ENCODE results near the gene LTB4R.
A peak's percentile ranks its signal among the peaks of the same experiment; 100 is the strongest.
"Not testable (repeated sequence)": the region's sequence is repeated elsewhere in the genome, so short reads cannot be mapped to it uniquely, and the experiment has no call there.

The LTB4R gene

DNA sequence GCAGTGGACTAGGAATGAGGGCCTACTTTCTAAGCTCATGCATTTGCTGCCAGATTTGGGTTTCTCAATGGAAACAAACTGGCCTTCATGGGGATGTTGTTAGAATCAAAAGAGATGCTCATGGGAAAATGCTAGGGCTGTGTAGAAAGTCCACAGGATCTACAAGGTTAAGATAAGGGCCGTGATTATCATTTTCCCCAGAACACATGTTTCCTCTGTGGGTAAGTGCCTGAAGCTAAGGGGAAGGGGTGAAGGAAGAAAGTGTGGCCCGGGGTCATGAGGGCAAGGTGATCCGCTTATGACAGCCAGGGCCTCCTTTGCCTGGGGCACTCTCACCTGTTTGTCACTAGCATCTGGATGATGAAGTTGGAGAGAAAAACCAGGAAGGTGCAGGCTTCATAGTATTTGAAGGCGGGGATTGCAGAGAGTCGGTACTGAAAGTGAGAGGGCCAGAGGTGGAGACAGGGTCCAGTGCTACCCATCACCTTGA is 13.8 kb downstream of the LTB4R start:
- DNase-seq: no peak

DNA sequence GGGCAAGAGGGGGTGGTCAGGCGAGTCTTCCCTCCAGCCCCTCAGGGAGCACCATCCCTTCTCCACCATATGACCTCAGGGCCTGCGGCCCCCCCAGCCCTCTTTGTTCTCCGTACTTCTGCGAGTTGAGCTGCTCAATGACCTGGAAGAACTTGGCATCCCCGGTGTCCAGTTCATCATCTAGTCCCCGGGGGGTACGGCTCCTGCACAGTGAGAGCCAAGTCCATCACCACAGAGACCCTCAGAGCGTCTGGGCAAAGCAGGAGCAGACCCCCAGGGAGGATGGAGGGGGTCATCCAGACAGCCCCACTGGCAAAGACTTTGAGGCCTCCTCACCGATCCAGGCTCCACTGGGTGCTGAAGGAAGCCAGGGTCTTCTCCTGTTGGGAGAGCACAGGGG is 14.7 kb downstream of the LTB4R start:
- DNase-seq: no peak

DNA sequence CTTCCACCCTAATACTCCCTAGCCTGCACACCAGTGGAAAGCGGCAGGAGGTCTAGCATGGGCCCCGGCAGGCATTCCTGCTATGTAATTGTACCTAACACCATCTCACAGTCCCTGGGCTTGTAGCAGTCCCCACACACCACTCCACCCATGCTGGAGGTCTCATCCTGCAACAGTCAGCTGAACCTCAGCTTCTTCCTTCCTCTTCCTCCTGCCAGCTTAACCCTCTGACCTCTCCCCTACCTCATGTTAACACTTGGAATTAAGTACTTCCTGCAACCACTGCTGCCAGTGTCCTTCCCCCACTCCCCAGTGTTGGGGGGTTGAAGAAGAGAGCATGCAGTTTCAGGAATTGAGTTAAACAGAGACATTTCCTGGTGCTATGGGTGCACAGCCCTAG is 16.0 kb downstream of the LTB4R start:
- no peak for DNase-seq

DNA sequence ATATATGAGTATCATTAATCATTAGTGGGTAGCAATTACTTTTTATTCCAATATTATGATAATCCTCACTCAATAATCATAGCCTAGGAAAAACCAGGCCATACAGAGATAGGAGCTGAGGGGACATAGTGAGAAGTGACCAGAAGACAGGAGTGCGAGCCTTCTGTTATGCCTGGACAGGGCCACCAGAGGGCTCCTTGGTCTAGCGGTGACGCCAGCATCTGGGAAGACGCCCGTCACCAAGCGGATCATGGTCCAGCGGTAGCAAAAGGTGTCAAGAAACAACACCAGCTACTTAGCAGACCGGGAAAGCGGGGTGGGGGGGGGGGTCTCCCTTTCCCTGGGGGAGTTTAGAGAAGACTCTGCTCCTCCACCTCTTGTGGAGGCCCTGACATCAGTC is 16.6 kb downstream of the LTB4R start:
- not testable (repeated sequence) for DNase-seq

DNA sequence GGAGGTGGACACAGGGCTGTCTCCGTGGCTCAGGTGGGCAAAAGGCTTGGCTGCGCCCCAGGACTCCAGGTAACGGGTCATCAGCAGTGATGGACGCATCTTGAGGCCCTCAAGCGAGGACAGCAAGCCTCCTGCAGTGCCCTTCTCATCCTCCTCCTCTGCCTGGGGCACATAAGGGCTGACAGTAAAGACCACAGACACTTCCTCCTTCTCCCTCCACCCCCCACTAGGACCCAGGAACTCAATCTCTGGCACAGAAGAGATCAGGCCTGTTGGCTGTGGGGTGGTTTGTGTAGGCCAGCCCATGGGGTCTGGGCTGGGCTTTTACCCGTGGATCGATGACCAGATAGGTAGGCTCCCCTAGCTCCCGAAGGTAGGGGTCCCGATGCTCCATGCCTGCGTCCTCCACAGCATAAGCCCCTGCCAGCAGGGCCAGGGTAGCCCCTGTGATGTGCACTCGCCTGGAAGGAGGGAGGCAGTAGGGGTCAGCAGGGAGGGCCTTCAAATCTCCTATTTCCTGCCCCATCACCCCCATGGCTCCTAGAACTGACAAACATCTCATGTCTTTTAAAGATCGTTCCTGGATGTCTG is 17.9 kb downstream of the LTB4R start:
- no peak for DNase-seq

DNA sequence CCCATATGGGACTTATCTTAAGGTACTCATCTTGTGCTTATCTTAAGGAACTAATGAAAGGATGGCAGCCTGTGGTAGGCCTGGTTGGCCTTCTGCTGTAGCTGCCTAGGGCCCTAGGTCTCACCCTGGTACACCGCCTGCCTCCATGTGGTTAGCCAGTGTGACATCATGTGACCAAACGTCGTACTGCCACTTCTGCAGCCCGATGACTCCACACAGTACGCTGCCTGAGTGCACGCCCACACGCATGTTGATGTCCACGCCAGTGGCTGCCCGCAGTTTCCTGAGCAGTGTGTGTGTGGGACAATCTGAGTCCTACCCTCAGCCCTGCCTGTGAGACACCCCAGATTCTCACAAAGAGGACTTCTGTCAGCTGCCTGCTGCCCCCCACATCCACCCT is 18.4 kb downstream of the LTB4R start:
- DNase-seq: no peak

DNA sequence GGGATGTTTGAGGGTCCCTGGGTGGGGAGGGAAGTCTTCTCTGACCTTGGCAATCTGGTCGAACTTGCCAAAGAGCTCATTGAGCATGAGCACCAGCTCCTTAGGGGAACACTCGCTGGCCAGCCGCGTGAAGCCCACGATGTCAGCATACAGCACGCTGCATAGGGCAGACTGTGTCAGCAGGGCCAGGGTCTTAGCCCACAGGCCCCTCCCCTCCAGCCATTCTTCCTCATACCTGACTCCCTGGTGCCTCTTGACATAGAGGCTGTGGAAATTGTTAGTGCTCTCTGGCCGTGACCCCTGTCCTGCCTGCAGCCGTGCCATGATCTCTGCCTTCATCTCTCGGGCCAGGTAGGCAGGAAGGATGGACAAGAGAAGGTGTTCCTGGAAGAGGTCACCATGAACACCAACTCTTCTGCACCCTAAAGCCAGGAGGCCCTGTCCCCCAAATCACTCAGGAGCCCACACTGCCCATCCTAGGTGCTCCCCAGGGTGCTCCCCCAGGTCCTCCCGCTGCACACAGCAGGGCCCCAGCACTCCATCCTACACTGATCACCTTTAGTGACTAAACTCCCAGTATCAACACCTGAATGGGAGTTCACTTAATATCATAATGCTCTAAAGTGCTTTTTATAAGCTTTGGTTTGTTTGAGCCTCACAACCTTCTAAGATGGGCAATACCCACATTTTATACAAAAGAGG is 19.8 kb downstream of the LTB4R start:
- DNase-seq: no peak

DNA sequence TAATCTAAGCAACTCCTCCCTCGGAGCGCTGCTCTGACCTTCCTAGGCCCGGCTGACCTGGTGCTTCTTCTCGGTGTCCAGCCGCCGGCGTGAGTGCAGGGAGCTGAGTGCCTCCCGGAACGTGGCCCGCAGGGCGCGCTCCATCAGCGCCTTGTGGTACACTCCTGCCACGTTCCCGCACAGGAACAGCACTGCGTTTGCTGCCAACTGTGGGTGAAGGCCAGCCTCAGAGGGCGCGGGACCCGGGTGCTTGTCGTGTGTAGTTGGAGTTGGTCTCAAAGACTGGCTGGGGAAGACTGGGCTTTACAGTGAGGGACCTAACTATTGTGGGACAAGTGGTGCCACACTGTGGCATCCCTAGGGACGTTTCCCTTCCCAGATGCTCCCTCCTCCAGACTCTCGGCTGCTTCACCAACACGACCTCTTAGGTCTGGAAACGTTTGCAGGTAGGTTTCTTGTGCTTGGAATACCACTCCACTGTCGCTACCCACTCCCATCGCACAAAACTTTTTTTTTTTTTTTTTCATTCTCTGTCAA is 20.5 kb downstream of the LTB4R start:
- no peak for DNase-seq

DNA sequence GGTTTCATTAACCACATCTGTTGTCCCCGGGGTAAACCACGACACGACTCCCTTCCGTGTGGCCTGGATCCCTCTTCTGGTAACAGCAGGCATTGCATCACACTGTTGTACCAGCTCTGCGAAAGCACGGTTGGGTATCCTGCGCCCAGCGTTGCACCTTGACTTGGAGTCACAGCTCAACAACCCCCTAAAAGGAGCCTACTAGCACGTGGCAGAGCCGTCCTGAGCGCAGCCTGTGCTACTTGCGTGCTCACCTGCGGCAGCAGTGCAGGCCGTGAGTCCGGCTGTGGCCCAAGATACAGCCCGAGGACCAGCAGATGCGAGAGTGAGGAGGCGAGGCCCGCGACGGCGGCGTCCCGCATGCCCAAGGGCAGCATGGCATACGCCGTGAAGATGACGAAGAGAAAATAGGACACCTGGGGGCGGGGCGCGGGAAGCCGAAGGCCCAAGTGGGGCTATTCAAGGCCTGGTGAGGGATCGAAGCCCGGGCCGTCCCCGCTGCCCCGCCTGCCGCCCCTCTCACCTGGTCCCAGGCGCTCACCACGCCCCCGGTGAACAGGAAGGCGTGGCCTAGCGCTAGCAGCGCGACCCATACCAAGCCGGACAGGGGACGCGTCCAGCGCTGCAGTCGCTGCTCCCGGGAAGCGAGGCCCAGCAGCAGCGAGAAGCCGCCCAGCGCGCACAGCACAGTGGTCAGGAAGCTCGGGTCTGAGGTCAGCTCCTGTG is 21.1 kb downstream of the LTB4R start:
- peak; percentile 38 for DNase-seq

DNA sequence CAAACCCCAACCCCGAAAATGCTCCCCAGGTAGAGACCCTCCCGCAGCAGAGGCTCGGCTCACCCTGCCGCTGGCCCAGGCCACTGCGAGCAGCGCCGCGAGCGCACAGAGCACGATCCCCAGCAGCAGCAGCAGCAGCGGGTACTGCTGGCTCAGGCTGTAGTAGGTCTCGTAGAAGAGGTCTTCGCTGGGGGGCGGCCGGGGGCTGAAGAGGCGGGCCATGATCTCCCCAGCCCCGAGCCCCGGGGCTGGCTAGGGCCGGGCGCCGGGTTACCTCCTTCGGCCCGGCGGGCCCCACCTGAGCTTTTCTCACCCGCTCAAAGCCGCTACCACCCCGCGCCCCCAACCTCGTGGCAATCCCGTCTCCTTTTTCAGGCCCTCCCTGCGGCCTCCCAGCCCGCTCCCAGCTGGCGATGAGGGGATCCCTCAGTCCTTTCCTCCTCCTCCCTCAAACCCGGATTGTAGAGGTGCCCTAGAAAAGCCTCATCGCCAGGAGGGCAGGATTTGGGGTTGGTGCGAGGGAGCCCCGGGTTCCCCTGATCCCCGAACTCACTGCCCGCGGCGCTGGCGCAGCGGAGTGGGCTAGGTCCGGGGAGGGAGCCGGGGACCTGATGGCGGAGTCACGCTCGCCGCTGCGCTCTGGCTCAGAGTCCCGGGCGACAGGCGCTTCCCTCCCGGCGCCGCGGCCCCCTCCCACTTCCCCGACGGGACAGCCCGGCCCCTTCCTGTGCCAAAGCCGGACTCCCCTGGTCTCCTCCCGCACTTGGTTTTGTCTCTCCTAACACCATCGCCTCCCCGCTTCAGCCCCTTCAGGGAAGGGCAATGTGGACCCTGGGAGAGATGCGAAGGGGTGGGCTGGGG is 23.4 kb downstream of the LTB4R start, which contains the start of gene ADCY4:
Gene ADCY4 (minus strand): TSS at position 641 of the 861 bp plus-strand sequence. CDS start 419 bp downstream, at position 222.
- DNase-seq: no peak

DNA sequence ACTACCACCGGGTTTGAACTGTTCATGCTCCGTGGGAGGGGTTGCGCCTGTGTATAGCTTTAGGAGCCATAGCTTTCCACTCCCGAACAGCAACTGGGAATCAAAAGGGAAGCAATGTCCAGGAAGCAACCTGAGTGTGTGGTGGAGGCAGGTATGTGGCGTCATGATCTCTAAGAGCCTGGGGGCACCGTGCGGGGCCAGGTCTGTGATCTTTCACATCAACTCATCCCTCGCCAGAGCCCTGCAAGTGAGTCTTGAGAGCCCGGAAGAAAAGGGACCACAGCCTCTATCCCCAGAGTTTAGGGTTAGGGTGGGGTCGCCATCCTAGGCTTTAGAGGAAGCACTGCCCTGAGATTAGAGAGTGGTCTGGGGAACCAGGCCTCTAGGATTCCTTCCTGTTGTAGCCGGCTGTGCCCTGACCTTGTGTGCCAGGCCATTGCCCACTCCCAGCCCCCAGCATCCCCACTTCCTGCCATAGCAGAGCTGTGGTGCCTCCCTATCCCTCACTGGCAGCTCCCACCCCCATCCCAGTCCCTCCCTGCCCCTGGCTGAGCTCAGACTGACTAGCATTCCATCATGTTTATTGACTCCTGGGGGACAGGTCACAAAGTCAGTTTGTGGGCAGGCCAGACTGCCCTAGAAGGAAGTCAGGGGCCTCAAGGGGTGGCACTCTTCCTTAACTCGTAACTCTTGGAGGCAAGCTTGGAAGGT is 24.3 kb downstream of the LTB4R start:
- no peak for DNase-seq

DNA sequence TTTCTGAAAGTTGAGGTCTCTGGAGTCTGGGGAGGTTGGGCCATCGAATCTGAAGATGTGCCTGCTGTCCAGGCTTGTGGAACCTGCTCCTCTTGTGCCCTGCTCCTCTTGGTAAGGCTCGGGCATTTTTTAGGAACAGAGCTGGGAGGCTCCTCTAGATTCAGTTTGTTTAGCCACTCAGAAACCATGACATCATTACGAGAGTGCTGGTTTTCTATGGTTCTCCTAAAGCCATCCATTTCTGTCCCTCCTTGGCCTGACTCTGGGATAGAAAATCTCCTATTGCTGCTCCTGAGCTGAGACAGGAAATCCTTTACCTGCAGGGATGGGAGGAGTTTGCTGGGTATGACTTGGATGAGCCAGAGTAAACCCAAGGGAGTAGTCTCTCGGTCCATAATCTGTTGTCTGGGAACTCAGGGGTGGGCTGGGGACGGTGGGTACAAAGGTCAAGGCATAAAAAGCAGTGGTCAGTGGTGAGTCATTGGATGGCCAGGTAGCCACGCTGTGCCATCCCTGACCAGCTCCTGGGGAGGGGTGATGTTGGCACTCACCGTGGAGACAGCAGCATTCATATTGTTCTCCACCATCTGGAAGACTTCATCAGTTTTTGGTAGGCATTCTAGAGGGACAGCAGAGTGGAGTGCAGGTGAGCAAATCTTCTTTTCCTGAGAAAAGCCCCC is 26.0 kb downstream of the LTB4R start:
- no peak for DNase-seq

DNA sequence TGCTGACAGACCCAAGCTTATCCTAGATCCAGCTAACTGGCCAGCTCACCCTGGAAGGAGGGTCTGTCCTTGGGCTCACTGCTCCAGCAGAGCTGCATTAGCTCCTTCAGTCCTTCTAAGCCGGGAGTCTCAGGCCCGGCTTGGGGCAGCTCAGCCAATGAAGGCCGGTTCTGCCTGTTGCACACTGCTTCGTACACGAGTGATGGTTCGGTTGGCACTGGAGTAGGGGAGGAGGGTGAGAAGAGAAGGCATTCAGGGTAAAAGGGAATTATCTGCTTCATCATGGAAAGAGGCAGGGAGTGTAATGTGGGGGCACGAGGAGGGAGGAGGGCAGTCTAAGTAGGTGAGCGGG is 26.5 kb downstream of the LTB4R start:
- DNase-seq: no peak

DNA sequence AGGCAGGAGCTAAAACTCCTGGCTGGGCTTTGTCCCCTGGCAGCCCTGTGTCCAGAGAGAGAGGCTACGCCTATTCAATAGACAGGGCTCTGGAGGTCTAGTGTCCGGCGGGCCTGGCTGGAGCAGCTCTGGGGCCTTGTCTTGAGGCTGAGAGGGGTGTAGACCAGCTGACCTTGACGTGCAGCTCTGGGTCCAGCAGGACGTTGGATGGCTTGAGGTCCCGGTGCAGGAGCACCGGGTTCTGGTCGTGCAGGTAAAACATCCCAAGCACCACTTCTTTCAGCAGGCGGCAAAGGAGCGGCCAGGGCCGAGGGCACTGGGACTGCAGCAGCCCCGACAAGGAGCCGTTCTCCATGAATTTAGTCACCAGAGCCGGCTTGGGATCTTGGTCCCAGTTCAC is 27.5 kb downstream of the LTB4R start:
- DNase-seq: no peak

DNA sequence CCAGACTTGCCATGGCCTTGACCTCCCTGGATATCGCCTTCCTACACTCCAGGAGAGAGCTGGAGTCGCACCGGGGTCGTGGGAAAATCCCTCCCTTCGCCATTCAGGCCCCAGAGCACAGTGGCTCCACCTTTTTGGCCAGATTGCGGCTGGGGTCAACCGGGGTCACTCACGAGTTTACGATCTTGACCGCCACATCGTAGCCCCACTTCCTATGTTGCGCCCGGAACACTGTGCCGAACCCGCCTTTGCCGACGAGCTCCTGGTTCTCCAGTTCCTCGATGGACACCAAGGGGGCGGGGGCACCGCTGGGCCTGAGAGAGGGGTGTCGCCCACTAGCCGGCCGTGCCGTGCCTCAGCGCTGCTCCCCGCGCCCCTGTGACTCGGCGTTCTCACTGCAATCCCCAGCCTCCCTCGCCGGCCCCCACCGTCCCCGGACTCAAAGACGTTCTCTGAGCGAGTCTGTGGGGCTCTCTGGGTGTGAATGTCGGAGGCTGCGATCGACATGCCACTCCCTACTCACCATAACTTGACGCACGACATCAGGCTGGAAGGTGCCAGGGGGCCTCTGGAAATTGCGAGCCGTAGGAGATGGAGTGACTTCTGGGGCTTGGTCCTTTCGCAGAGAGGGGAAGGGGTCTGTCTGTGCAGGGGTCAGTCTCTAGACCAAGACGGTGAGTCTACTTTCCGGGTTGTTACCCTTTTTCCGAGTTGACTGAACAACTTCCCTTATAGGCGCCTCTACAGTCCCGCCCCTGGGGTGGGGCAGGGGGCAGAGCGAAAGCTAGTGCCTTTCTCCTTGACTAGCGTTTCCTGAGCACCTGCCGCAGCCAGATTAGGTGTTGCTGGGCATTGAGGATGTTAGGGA is 28.2 kb downstream of the LTB4R start, which contains the start of gene RIPK3:
Gene RIPK3 (minus strand): TSS at position 708 of the 868 bp plus-strand sequence. CDS start 165 bp downstream, at position 543.
- DNase-seq: peak; percentile 68

DNA sequence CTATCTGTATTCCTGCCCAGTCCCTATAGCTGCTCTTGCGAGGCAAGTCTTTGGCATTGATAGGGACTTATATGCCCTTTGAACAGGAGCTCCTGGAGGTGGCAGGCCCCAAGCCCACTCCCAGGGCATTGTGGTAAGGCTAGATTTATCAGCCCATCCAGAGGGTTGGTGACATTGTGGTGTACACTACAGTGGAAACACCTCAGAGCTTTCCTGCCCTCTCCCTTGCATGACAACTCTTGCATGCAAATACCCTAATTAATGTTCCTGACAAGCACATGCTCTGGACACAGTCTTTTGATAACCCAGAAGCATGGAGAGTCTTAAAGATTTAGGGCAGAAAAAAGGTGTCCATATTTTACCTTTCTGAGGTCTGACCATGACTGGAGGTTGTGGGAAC is 29.3 kb downstream of the LTB4R start:
- DNase-seq: no peak

DNA sequence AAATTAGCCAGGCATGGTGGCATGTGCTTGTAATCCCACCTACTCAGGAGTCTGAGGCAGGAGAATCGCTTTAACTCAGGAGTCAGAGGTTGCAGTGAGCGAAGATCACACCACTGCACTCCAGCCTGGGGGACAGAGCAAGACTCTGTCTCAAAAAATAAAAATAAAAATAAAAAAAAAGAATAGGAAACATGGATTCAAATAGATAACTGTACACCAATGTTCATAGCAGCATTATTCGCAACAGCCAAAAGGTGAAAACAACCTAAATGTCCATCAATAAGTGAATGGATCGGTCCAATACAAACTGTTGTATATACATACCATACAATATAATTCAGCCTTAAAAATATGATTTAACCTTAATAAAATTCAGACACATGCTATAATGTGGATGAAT is 31.6 kb downstream of the LTB4R start:
- no peak for DNase-seq

DNA sequence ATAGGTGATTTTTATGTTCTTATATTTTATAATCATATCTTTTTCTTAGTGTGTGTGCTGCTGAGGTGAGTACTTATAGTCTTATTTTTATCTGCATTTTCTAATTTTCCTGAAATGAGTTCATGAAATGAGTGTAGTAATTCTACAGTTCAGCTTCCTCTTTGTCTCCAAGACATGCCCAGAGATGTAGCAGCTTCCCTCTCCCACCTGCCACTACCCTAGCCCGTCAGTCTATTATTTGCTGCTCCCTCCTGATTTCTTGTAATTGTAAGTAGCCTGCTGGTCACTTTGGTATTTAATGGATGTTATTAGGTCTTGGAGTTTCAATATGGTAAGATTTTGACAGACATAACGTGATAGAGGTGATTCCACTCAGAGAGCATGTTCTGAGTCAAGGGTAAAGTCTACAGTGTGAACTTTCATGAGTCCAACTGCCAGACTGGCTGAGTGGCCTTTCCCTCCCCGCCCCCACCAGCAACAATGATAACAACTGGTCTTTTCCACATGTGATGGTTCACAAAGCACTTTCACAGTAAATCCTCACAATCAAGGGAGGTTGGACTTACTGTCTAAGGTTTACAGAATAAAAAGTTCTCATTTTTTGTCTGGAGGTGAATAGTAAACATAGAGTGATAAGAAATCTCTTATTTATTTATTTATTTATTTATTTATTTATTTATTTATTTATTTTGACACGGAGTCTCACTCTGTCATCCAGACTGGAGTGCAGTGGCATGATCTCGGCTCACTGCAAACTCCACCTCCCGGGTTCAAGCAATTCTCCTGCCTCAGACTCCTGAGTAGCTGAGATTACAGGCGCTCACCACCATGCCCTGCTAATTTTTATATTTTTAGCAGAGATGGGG is 32.7 kb downstream of the LTB4R start:
- no peak for DNase-seq

DNA sequence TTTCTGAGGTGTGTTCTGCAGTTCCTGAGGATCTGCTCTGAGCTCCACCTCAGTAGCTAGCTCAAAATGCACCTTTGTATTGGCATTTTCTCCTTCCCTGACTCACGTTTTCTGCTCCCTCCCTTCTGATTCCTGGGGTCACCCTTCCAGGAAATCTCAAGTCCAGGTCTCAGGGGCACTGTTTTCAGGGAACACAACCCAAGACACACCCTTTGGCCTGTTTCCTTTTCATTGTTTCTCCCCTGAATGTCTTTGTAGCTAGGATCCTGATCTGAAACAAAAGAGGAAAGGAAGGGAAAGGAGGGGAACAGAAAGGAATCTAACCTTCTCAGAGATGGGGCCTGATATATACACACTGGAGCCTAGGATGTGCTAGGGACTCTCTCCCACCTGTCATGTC is 35.8 kb downstream of the LTB4R start:
- no peak for DNase-seq
